ENCODE measurements around the gene CAPRIN2.

CAPRIN2 gene

DNA sequence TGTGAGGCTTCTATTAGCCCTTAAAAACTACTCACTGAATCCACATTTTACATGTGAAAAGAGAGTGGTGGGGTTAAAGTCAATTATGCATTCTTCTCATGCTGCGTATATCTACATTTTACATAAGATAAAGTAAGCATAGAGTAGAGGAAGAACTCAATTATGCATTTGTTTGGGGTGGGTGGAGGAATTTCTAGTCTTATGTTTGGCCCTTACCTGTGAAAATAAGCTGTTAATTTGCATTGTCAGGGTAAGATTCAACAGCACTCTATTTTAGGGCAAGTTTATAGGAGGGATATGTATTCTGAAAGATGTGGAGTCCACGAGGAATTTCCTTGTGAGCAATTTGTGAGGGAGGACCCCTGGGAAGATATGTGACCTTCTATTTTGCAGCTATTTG is 30.9 kb upstream of the CAPRIN2 start:
- Histone ChIP-seq H3K4me1 (ENCODE audit: control insufficient read depth in 1 of 2, insufficient read depth in 2 of 2, low read length in 2 of 2) (no peaks in the 10 kb centered on the region), H3K9me3 (ENCODE audit: control insufficient read depth in 1 of 2, low read length in 2 of 2) (peaks cover 0 to 3% of the 10 kb centered on the region in 2 donors), H3K4me3 (ENCODE audit: low read depth in 1 of 2, low read length in 2 of 2) (no peak overlapping the region), H3K27me3 (ENCODE audit: low read depth, low read length) (no peaks in the 10 kb centered on the region), H3K36me3 (ENCODE audit: control insufficient read depth in 1 of 2, insufficient read depth in 2 of 2, low read length in 2 of 2) (no peaks in the 10 kb centered on the region), H3K27ac (ENCODE audit: low read length) (no peak overlapping the region)

DNA sequence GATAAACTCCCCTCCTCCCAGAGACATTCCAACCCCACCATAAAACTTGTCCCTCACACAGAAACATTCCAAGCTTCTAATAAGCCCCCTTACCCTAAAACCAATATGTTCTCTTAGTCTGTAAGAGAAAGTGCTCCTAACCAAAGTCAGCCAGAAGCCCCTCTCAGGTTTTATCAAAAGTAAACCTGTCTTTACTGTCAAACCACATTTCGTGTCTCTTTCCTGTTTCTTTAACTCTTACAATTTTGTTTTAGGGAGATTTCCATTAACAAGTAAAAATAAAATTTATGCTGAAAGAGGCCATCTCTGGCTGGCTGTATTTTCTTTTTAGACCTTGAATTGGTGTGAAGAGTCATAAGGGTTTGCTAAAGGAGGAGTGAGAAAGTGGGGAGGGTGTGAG is 29.8 kb upstream of the CAPRIN2 start:
- no peak overlapping the region for H3K27ac ChIP-seq (ENCODE audit: low read length)
- no peaks in the 10 kb centered on the region for H3K4me1 ChIP-seq (ENCODE audit: control insufficient read depth in 1 of 2, insufficient read depth in 2 of 2, low read length in 2 of 2)
- no peaks in the 10 kb centered on the region for H3K27me3 ChIP-seq (ENCODE audit: low read depth, low read length)
- no peak overlapping the region for H3K4me3 ChIP-seq (ENCODE audit: low read depth in 1 of 2, low read length in 2 of 2)
- H3K36me3 ChIP-seq (ENCODE audit: control insufficient read depth in 1 of 2, insufficient read depth in 2 of 2, low read length in 2 of 2): no peaks in the 10 kb centered on the region
- H3K9me3 ChIP-seq (ENCODE audit: control insufficient read depth in 1 of 2, low read length in 2 of 2): peaks cover 0 to 3% of the 10 kb centered on the region in 2 donors

DNA sequence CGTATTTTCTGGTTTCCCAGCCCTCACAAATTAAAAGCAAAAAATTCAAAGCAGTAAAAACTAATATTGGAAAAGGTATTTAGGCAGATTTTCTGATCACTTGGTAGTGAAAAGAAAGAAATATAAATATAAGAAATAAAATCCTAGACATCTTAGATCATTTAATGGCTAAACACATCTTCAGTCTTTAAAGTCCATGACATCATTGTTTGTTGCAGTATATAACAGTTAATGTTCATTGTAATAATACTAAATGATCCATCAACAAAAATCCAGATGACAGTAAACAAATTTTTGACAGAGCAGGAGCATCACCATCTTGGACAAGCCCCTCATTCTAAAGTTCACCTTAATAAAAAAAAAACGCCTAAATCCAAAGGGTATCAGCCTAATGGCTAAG is 29.2 kb upstream of the CAPRIN2 start:
- peaks cover 0 to 3% of the 10 kb centered on the region in 2 donors for H3K9me3 ChIP-seq (ENCODE audit: control insufficient read depth in 1 of 2, low read length in 2 of 2)
- no peaks in the 10 kb centered on the region for H3K4me1 ChIP-seq (ENCODE audit: control insufficient read depth in 1 of 2, insufficient read depth in 2 of 2, low read length in 2 of 2)
- no peaks in the 10 kb centered on the region for H3K27me3 ChIP-seq (ENCODE audit: low read depth, low read length)
- no peaks in the 10 kb centered on the region for H3K36me3 ChIP-seq (ENCODE audit: control insufficient read depth in 1 of 2, insufficient read depth in 2 of 2, low read length in 2 of 2)
- no peak overlapping the region for H3K27ac ChIP-seq (ENCODE audit: low read length)
- H3K4me3 ChIP-seq (ENCODE audit: low read depth in 1 of 2, low read length in 2 of 2): no peak overlapping the region

DNA sequence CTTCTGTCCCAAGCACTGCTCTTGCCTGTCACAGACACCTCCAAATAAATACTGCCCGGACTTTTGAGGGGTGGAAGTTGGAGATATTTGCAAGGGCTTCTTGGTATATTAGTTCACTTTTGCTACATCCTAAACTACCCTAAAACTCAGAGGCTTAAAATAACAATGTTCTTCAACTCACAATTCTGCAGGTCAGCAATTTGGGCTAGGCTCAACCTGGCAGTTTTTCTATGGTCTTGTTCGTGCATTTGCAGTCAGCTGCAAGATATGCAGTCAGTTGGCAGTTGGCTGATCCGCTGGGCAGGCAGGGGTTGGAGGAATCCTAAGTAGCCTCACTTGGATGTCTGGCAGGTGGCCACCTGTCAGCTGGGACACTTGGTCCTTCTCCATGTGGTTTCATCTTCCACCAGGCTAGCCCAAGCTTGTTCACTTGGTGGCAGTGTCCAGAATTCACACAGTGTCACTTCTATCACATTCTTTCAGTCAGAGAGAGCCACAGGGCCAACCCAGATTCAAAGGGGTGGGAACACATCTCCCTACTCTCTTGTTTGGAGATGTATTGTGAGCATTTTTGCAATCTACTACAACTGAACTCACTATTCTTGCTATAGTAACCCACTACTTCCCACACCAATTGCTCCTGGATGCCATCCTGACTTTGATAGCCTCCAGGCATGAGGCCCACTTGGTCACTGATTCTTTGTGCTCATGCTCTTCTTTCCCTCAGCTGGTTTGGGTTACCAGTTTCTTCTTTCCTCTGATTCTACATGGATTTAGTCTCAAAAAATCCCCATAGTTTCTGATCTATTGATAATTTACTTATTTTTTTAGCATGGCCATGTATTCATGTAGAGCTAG is 27.8 kb upstream of the CAPRIN2 start:
- no peaks in the 10 kb centered on the region for H3K27me3 ChIP-seq (ENCODE audit: low read depth, low read length)
- H3K27ac ChIP-seq (ENCODE audit: low read length): no peak overlapping the region
- H3K9me3 ChIP-seq (ENCODE audit: control insufficient read depth in 1 of 2, low read length in 2 of 2): peaks cover 0 to 3% of the 10 kb centered on the region in 2 donors
- H3K36me3 ChIP-seq (ENCODE audit: control insufficient read depth in 1 of 2, insufficient read depth in 2 of 2, low read length in 2 of 2): no peaks in the 10 kb centered on the region
- no peaks in the 10 kb centered on the region for H3K4me1 ChIP-seq (ENCODE audit: control insufficient read depth in 1 of 2, insufficient read depth in 2 of 2, low read length in 2 of 2)
- H3K4me3 ChIP-seq (ENCODE audit: low read depth in 1 of 2, low read length in 2 of 2): no peak overlapping the region

DNA sequence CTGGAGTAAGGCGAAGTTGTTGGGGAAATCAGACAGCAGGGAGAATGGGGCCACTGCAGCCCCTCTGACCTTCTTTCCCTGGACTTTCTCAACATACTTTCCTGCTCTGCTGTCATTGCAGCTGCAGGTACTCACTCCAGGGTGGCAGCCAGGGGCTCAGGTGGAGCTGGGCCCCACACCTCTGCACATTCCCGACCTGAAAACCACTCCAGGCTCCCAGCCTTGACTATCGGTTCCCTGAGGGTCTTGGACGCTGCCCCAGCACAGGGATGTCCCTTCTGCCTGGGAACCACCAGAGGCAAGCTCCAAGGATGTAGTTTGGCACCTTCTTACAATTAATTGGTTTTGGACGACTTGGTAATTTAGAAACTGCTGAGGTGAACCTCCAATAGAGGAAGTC is 24.8 kb upstream of the CAPRIN2 start:
- no peak overlapping the region for H3K27ac ChIP-seq (ENCODE audit: low read length)

DNA sequence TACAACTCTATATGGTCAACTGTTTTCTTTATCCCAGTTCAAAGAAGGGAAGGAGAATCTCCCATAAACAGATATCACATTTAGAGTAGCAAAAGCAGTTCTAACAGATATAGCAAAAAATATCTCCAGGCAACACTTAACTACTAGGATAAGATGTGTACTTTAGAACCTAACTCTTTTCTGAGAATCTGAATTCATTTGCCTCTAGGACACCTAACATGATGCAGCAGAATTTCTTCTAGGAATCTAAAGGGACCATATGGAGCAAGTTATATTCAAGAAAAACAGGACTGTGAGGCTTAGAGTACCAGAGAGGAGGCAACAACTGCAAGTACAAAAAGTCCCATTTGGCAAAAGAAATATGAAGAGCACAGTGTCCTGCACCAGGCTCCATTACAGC is 24.4 kb upstream of the CAPRIN2 start:
- Histone ChIP-seq H3K4me1 (ENCODE audit: control insufficient read depth in 1 of 2, insufficient read depth in 2 of 2, low read length in 2 of 2) (no peaks in the 10 kb centered on the region), H3K4me3 (ENCODE audit: low read depth in 1 of 2, low read length in 2 of 2) (no peak overlapping the region), H3K27ac (ENCODE audit: low read length) (no peak overlapping the region), H3K9me3 (ENCODE audit: control insufficient read depth in 1 of 2, low read length in 2 of 2) (no peaks in the 10 kb centered on the region), H3K36me3 (ENCODE audit: control insufficient read depth in 1 of 2, insufficient read depth in 2 of 2, low read length in 2 of 2) (no peaks in the 10 kb centered on the region), H3K27me3 (ENCODE audit: low read depth, low read length) (no peaks in the 10 kb centered on the region)

More for the DNA sequence above, 24.8 kb upstream of the CAPRIN2 start:
- H3K4me1 ChIP-seq (ENCODE audit: control insufficient read depth in 1 of 2, insufficient read depth in 2 of 2, low read length in 2 of 2): no peaks in the 10 kb centered on the region
- peaks cover 0 to 2% of the 10 kb centered on the region in 2 donors for H3K9me3 ChIP-seq (ENCODE audit: control insufficient read depth in 1 of 2, low read length in 2 of 2)
- H3K27me3 ChIP-seq (ENCODE audit: low read depth, low read length): no peaks in the 10 kb centered on the region
- no peak overlapping the region for H3K4me3 ChIP-seq (ENCODE audit: low read depth in 1 of 2, low read length in 2 of 2)
- no peaks in the 10 kb centered on the region for H3K36me3 ChIP-seq (ENCODE audit: control insufficient read depth in 1 of 2, insufficient read depth in 2 of 2, low read length in 2 of 2)

DNA sequence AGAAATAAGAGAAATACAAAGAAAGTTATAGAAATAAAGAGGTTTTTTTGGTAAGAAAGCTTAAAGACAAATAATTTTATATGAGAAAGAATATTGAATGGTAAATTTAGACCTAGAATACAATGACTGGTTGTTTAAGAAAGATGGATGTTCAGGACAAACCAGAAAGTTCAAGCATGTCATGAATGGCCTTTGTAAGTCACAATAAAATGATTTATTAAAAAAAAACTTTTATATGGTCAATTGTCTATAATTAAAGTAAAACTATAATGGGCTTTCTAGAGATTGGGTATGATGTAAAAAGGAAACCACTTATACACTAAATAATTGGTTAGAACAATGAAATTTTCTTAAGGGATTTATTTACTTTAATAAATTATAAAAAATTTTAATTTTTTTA is 19.8 kb upstream of the CAPRIN2 start:
- no peak overlapping the region for H3K27ac ChIP-seq (ENCODE audit: low read length)
- no peaks in the 10 kb centered on the region for H3K36me3 ChIP-seq (ENCODE audit: control insufficient read depth in 1 of 2, insufficient read depth in 2 of 2, low read length in 2 of 2)
- H3K4me1 ChIP-seq (ENCODE audit: control insufficient read depth in 1 of 2, insufficient read depth in 2 of 2, low read length in 2 of 2): no peaks in the 10 kb centered on the region
- H3K9me3 ChIP-seq (ENCODE audit: control insufficient read depth in 1 of 2, low read length in 2 of 2): no peaks in the 10 kb centered on the region
- H3K27me3 ChIP-seq (ENCODE audit: low read depth, low read length): no peaks in the 10 kb centered on the region
- no peak overlapping the region for H3K4me3 ChIP-seq (ENCODE audit: low read depth in 1 of 2, low read length in 2 of 2)

DNA sequence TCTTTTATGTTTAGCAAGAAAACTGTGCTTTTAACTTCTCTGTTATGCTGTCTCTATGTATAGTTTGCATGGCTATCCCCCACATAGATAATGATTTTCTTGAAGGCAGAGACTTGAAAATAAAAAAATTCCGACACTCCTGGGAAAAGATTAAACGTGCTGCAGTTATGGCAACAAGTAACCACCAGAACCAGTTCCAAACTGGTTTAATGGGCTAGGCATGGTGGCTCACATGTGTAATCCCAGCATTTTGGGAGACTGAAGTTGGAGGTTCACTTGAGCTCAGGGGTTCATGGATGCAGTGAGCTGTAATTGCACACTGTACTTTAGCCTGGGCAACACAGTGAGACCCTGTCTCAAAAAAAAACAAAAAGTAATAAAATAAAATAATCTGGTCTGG is 15.1 kb upstream of the CAPRIN2 start:
- no peaks in the 10 kb centered on the region for H3K27me3 ChIP-seq (ENCODE audit: low read depth, low read length)
- no peaks in the 10 kb centered on the region for H3K36me3 ChIP-seq (ENCODE audit: control insufficient read depth in 1 of 2, insufficient read depth in 2 of 2, low read length in 2 of 2)
- H3K9me3 ChIP-seq (ENCODE audit: control insufficient read depth in 1 of 2, low read length in 2 of 2): no peaks in the 10 kb centered on the region
- no peaks in the 10 kb centered on the region for H3K4me1 ChIP-seq (ENCODE audit: control insufficient read depth in 1 of 2, insufficient read depth in 2 of 2, low read length in 2 of 2)
- no peak overlapping the region for H3K27ac ChIP-seq (ENCODE audit: low read length)
- H3K4me3 ChIP-seq (ENCODE audit: low read depth in 1 of 2, low read length in 2 of 2): no peak overlapping the region

DNA sequence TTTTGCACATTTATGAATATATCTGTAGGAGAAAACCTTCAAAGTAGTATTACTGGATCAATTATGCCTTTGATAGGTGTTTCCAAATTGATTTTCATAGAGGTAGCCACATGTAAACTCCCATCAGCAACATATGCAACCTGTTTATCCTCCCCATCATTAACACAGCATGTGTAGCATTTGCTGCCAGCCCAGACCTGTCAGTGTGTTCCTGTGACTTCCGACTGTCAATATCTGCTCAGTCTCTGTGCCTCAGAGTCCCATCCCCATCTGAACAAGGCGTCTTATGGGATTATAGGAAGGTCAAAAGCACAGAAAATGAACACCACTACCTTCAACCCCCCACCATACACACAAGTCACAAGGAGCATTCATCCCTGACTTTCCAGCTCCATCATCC is 9.5 kb upstream of the CAPRIN2 start:
- Histone ChIP-seq H3K9me3 (ENCODE audit: control insufficient read depth in 1 of 2, low read length in 2 of 2) (no peaks in the 10 kb centered on the region), H3K36me3 (ENCODE audit: control insufficient read depth in 1 of 2, insufficient read depth in 2 of 2, low read length in 2 of 2) (no peaks in the 10 kb centered on the region), H3K4me1 (ENCODE audit: control insufficient read depth in 1 of 2, insufficient read depth in 2 of 2, low read length in 2 of 2) (no peaks in the 10 kb centered on the region), H3K27me3 (ENCODE audit: low read depth, low read length) (no peaks in the 10 kb centered on the region), H3K27ac (ENCODE audit: low read length) (no peak overlapping the region), H3K4me3 (ENCODE audit: low read depth in 1 of 2, low read length in 2 of 2) (no peak overlapping the region)

DNA sequence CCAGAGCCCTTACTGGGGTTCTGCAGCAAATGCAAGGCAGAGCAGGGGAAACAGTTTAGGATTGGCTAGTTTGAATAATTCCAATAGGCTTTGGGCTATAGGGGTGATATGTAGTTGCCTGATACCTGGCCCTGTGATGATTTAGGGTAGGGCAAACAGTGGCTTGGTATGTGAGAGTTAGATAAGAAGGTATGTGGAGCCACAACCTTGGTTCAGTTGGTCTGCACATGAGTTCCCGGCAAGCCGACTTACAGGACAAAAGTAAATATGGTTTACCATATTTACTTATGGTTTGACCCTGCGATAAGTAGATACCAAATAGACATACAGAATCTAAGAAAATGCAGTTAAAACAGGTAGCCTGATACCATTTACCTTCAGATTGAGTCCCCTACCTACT is 8.3 kb upstream of the CAPRIN2 start:
- Histone ChIP-seq H3K27ac (ENCODE audit: low read length) (no peak overlapping the region), H3K4me1 (ENCODE audit: control insufficient read depth in 1 of 2, insufficient read depth in 2 of 2, low read length in 2 of 2) (no peaks in the 10 kb centered on the region), H3K4me3 (ENCODE audit: low read depth in 1 of 2, low read length in 2 of 2) (no peak overlapping the region), H3K36me3 (ENCODE audit: control insufficient read depth in 1 of 2, insufficient read depth in 2 of 2, low read length in 2 of 2) (no peaks in the 10 kb centered on the region), H3K27me3 (ENCODE audit: low read depth, low read length) (no peaks in the 10 kb centered on the region), H3K9me3 (ENCODE audit: control insufficient read depth in 1 of 2, low read length in 2 of 2) (no peaks in the 10 kb centered on the region)

DNA sequence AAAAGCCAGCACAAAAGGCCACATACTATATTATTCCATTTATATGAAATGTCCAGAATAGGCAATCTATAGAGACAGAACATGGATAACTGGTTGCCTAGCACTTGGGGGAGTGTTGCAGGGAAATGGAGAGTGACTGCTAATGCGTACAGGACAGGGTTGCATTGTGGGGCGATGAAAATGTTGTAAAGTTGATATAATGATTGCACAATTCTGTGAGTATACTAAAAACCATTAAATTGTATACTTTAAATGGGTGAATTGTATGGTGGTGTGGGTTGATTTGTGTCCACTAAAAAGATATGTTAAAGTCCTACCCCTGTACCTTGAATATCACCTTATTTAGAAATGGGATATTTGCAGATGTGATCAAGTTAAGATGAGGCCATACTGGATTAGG is 7.0 kb upstream of the CAPRIN2 start:
- H3K4me1 ChIP-seq (ENCODE audit: control insufficient read depth in 1 of 2, insufficient read depth in 2 of 2, low read length in 2 of 2): no peaks in the 10 kb centered on the region
- no peaks in the 10 kb centered on the region for H3K36me3 ChIP-seq (ENCODE audit: control insufficient read depth in 1 of 2, insufficient read depth in 2 of 2, low read length in 2 of 2)
- no peak overlapping the region for H3K27ac ChIP-seq (ENCODE audit: low read length)
- H3K27me3 ChIP-seq (ENCODE audit: low read depth, low read length): no peaks in the 10 kb centered on the region
- H3K9me3 ChIP-seq (ENCODE audit: control insufficient read depth in 1 of 2, low read length in 2 of 2): no peaks in the 10 kb centered on the region
- H3K4me3 ChIP-seq (ENCODE audit: low read depth in 1 of 2, low read length in 2 of 2): no peak overlapping the region

DNA sequence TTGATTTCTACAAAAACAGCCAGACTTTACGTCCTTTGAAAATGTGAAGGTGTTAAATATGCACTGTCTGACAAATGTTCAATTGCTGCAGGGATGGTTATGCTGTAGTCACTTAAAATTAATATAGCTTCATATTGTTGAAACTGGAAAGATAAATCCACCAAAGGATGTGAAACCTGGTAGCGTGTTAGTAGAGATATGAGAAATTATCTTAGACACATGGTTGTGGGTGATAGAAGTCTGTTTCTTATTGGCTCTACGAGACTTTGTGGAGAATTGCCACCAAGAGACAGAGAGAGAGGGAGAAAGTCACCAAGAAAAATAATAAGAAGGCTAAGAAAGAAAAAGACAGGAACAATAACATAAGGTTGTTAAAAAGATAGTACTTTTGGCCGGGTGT is 2.6 kb upstream of the CAPRIN2 start:
- H3K4me3 ChIP-seq (ENCODE audit: low read depth in 1 of 2, low read length in 2 of 2): no peak overlapping the region
- H3K4me1 ChIP-seq (ENCODE audit: control insufficient read depth in 1 of 2, insufficient read depth in 2 of 2, low read length in 2 of 2): peaks cover 10 to 12% of the 10 kb centered on the region in 2 donors
- no peaks in the 10 kb centered on the region for H3K27me3 ChIP-seq (ENCODE audit: low read depth, low read length)
- H3K27ac ChIP-seq (ENCODE audit: low read length): no peak overlapping the region
- H3K9me3 ChIP-seq (ENCODE audit: control insufficient read depth in 1 of 2, low read length in 2 of 2): no peaks in the 10 kb centered on the region
- H3K36me3 ChIP-seq (ENCODE audit: control insufficient read depth in 1 of 2, insufficient read depth in 2 of 2, low read length in 2 of 2): no peaks in the 10 kb centered on the region
